ENCODE results near the gene CFAP221.

The CFAP221 gene

DNA sequence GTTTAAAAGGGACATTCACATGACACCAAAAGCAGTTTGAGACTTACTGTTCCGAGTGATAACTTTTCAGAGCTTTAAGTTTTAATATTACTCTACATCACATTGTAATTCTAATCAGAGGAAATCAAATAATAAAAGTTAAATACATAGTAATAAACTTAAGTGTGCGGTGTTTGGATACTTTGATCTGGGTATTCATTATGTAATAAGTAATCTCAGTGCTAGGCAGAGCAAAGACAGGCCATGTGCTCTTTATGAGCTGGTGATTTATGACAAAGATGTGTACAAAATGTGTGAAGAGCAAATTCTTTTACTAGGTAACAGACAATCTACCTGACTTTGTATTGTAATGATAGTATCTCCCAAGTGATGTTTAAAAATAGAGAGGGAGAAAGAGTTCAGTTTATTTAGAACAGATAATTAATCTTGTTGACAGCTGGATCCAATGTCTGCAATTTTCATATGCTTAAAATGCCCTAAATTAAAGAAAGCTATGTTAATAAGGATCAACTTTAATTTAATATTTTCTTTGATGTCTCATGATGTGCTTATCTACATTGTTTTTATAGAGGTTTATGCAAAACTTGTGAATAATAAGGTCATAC is 4.4 kb downstream of the CFAP221 start:
- Histone ChIP-seq H3K27ac (no peak overlapping the region), H3K4me3 (ENCODE audit: low read depth, low read length) (no peak overlapping the region), H3K36me3 (no peaks in the 10 kb centered on the region), H3K9me3 (ENCODE audit: severe bottlenecking) (no peaks in the 10 kb centered on the region), H3K27me3 (ENCODE audit: insufficient read depth, low read depth, severe bottlenecking) (no peaks in the 10 kb centered on the region)
- TF ChIP-seq, protein P1, sequence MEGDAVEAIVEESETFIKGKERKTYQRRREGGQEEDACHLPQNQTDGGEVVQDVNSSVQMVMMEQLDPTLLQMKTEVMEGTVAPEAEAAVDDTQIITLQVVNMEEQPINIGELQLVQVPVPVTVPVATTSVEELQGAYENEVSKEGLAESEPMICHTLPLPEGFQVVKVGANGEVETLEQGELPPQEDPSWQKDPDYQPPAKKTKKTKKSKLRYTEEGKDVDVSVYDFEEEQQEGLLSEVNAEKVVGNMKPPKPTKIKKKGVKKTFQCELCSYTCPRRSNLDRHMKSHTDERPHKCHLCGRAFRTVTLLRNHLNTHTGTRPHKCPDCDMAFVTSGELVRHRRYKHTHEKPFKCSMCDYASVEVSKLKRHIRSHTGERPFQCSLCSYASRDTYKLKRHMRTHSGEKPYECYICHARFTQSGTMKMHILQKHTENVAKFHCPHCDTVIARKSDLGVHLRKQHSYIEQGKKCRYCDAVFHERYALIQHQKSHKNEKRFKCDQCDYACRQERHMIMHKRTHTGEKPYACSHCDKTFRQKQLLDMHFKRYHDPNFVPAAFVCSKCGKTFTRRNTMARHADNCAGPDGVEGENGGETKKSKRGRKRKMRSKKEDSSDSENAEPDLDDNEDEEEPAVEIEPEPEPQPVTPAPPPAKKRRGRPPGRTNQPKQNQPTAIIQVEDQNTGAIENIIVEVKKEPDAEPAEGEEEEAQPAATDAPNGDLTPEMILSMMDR (IDR thresholded peaks at IDR 0.05; ENCODE audit: low read depth, low read length), result no peak
- DNase-seq, result no peak

DNA sequence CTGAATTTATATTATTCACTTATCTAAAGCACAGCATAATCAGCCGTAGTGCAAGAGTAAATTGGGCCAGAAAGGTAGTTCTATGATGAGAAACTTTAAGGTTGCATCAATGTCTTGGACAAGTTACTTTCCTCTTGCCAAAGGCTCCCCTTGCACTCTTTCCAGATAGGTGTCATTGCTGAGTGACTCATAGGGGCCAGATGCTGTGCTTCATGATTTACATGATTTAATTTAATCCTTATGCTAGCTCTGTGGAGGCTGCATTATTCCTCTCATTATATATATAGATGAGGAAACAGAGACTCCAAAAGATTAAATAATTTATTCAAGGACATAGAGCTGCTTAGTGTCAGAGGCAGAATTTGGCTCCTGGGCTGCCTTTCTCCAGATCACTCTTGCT is 5.0 kb downstream of the CFAP221 start:
- no peak for DNase-seq
- no peak overlapping the region for H3K27ac ChIP-seq
- no peaks in the 10 kb centered on the region for H3K27me3 ChIP-seq (ENCODE audit: insufficient read depth, low read depth, severe bottlenecking)
- no peaks in the 10 kb centered on the region for H3K36me3 ChIP-seq
- H3K9me3 ChIP-seq (ENCODE audit: severe bottlenecking), result no peaks in the 10 kb centered on the region
- TF ChIP-seq, protein P1 (IDR thresholded peaks at IDR 0.05; ENCODE audit: low read depth, low read length), result no peak
- no peak overlapping the region for H3K4me3 ChIP-seq (ENCODE audit: low read depth, low read length)

DNA sequence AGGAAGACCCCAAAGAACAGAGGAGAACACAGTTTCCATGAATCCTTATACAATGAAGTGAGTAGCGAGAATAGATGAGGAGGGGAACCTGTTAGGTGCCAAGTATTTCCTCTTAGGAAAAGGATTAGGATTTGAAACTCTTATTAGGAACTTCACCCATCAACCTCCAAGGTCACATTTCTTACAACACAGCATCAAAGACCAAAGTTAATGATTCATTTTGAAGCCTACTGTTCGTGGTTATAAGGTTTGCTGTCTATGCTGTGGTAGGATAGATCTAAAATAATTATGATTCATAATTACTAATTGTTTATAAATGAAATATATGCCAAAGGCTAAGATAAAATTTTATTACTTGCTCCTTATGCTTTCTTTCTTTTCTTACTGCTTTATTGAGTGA is 6.1 kb downstream of the CFAP221 start:
- H3K36me3 ChIP-seq, result no peaks in the 10 kb centered on the region
- H3K27ac ChIP-seq, result no peak overlapping the region
- no peaks in the 10 kb centered on the region for H3K27me3 ChIP-seq (ENCODE audit: insufficient read depth, low read depth, severe bottlenecking)
- no peak for DNase-seq
- TF ChIP-seq, protein P1 (IDR thresholded peaks at IDR 0.05; ENCODE audit: low read depth, low read length), result no peak
- no peaks in the 10 kb centered on the region for H3K9me3 ChIP-seq (ENCODE audit: severe bottlenecking)
- no peak overlapping the region for H3K4me3 ChIP-seq (ENCODE audit: low read depth, low read length)

DNA sequence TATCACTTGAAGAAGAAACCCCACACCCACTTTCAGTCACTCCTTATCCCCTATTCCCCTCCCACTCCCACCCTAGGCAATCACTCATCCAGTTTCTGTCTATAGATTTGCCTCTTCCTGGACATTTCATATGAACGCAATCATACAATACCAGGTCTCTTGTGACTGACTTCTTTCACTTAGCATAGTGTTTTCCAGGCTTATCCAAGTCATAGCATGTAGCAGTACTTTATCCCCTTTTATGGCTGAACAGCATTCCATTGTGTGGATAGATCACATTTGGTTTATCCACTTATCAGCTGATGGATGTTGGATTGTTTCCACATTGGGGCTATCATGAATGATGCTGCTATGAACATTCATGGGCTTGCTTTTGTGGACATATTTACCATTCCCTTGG is 6.6 kb downstream of the CFAP221 start:
- TF ChIP-seq, protein P1 (IDR thresholded peaks at IDR 0.05; ENCODE audit: low read depth, low read length), result no peak
- Histone ChIP-seq H3K4me3 (ENCODE audit: low read depth, low read length) (no peak overlapping the region), H3K36me3 (no peaks in the 10 kb centered on the region), H3K9me3 (ENCODE audit: severe bottlenecking) (no peaks in the 10 kb centered on the region), H3K27ac (no peak overlapping the region), H3K27me3 (ENCODE audit: insufficient read depth, low read depth, severe bottlenecking) (no peaks in the 10 kb centered on the region)
- no peak for DNase-seq

DNA sequence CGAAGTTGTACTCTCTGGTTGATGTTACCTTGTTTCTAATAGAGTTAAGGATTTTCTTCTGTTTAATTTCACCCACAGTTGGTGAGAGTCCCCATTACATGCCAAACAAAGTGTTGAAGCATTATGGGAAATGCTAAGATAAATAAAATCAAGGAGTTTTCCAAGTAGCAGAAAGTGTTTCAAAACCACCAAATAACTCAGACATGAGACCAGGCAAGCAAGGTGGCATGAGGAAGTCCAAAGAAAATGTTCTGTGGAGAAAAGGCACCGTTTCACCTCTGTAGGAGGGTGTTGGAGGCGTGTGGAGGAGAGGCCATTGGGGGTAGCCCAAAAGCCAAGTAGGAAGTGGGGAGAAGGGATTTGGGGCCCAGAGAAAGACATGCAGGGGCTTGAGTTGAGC is 8.7 kb downstream of the CFAP221 start:
- no peaks in the 10 kb centered on the region for H3K27me3 ChIP-seq (ENCODE audit: insufficient read depth, low read depth, severe bottlenecking)
- DNase-seq, result no peak
- TF ChIP-seq, protein P1 (IDR thresholded peaks at IDR 0.05; ENCODE audit: low read depth, low read length), result no peak
- H3K27ac ChIP-seq, result no peak overlapping the region
- H3K36me3 ChIP-seq, result no peaks in the 10 kb centered on the region
- no peak overlapping the region for H3K4me3 ChIP-seq (ENCODE audit: low read depth, low read length)
- H3K9me3 ChIP-seq (ENCODE audit: severe bottlenecking), result no peaks in the 10 kb centered on the region

DNA sequence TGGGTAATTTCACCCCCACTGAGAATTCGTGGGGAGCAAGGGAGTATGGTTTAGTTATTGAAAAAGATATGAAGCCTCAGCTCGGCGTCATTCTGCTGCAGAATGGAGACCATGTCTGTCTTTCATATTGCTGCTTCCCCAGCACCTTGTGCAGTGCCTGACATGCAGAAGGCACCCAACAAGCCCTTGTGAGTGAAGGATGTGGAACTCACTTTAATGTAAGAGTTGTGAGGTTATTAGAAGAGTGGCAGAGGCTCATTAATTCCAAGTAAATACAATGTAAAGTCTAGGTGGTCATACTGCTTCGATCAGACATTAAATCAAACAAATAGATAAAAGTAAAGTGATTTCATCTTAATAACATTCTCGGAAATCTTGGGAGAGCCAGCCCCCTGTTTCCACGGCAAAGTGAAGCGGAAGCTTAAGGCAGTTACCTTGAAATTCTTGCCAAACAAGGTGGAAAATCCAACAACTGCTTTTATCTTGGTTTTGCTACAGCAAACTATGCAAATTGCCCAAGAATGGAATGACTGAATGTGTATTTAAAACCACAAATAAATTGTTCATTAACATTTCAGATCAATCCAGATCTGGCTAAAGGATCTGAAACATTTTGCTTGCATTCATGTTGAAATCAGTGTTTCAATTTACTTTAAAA is 9.6 kb downstream of the CFAP221 start:
- TF ChIP-seq, protein P1 (IDR thresholded peaks at IDR 0.05; ENCODE audit: low read depth, low read length), result no peak
- H3K9me3 ChIP-seq (ENCODE audit: severe bottlenecking), result no peaks in the 10 kb centered on the region
- no peak for DNase-seq
- no peak overlapping the region for H3K4me3 ChIP-seq (ENCODE audit: low read depth, low read length)
- H3K36me3 ChIP-seq, result no peaks in the 10 kb centered on the region
- H3K27ac ChIP-seq, result no peak overlapping the region
- H3K27me3 ChIP-seq (ENCODE audit: insufficient read depth, low read depth, severe bottlenecking), result no peaks in the 10 kb centered on the region

Data from WERI-Rb-1 (cell line).